Measurements from ENCODE around the gene SYT8.

SYT8 gene

DNA sequence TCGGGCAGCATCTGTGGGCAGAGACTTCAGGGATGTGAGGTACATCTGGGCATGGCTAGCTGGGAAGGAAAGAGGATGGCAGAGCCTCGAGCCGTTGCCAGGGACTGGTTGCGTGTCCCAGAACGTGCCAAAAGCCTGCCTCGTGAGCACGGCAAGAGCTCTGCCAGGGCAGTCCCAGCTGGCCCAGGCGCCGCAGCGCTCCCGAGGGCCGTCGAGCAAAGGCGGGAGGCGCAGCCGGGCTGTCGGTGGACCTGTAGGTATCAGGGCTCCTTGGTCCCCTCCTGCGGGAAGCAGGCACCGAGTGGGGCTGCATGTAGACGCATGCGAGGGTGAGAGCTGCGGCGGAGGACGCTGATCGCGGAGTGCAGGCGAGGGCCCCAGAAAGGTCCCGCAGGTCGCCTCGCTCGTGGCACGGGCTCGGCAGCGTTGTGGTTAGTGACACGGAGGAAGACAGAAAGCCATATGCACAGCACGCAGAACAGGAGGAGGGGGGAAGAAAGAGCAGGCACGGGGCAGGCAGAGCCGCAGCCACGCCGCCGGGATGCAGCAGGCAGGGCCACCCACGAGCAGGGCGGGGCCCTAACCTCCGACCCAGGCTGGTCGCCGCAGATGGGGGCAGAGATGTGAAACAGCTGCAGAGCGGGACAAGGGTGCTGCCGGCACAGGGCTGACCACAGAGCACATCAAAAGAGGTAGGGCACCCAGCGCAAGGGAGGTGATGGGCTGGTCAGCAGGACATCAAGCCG lies 36.1 kb downstream of the SYT8 start:
- Histone ChIP-seq H3K27me3 (ENCODE audit: insufficient read depth, poor library complexity, severe bottlenecking) (no peaks in the 10 kb centered on the region), H3K4me3 (replicated peaks; ENCODE audit: insufficient read depth, low read length) (no peak overlapping the region), H3K27ac (replicated peaks) (no peak overlapping the region)
- no peak for DNase-seq (ENCODE audit: low read depth in 1 of 2, low spot score in 1 of 2)
- TF ChIP-seq SPI1 (IDR thresholded peaks at IDR 0.05; ENCODE audit: borderline replicate concordance, low read depth) (no peak), GABPA (IDR thresholded peaks at IDR 0.05; ENCODE audit: low read depth) (no peak), CTCF (IDR thresholded peaks at IDR 0.05; ENCODE audit: insufficient read depth, low read length) (no peak)
- TF ChIP-seq, protein P1, sequence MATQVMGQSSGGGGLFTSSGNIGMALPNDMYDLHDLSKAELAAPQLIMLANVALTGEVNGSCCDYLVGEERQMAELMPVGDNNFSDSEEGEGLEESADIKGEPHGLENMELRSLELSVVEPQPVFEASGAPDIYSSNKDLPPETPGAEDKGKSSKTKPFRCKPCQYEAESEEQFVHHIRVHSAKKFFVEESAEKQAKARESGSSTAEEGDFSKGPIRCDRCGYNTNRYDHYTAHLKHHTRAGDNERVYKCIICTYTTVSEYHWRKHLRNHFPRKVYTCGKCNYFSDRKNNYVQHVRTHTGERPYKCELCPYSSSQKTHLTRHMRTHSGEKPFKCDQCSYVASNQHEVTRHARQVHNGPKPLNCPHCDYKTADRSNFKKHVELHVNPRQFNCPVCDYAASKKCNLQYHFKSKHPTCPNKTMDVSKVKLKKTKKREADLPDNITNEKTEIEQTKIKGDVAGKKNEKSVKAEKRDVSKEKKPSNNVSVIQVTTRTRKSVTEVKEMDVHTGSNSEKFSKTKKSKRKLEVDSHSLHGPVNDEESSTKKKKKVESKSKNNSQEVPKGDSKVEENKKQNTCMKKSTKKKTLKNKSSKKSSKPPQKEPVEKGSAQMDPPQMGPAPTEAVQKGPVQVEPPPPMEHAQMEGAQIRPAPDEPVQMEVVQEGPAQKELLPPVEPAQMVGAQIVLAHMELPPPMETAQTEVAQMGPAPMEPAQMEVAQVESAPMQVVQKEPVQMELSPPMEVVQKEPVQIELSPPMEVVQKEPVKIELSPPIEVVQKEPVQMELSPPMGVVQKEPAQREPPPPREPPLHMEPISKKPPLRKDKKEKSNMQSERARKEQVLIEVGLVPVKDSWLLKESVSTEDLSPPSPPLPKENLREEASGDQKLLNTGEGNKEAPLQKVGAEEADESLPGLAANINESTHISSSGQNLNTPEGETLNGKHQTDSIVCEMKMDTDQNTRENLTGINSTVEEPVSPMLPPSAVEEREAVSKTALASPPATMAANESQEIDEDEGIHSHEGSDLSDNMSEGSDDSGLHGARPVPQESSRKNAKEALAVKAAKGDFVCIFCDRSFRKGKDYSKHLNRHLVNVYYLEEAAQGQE (IDR thresholded peaks at IDR 0.05; ENCODE audit: insufficient replicate concordance, low read depth) = no peak

- H3K27ac ChIP-seq (replicated peaks) = no peak overlapping the region
- TF ChIP-seq, protein P1 (IDR thresholded peaks at IDR 0.05; ENCODE audit: insufficient replicate concordance, low read depth) = no peak
- TF ChIP-seq CTCF (IDR thresholded peaks at IDR 0.05; ENCODE audit: insufficient read depth, low read length) (no peak), POLR2AphosphoS5 (IDR thresholded peaks at IDR 0.05; ENCODE audit: low read depth) (no peak)
- DNase-seq (ENCODE audit: low read depth in 1 of 2, low spot score in 1 of 2) = no peak
- no peaks in the 10 kb centered on the region for H3K27me3 ChIP-seq (ENCODE audit: insufficient read depth, poor library complexity, severe bottlenecking)
- H3K4me3 ChIP-seq (replicated peaks; ENCODE audit: insufficient read depth, low read length) = no peak overlapping the region
Measured at GRCh38 chr11:1871531-1871930, 36.7 kb downstream of the SYT8 start.

- TF ChIP-seq SPI1 (IDR thresholded peaks at IDR 0.05; ENCODE audit: borderline replicate concordance, low read depth) (no peak), POLR2AphosphoS5 (IDR thresholded peaks at IDR 0.05; ENCODE audit: low read depth) (no peak), GABPA (IDR thresholded peaks at IDR 0.05; ENCODE audit: low read depth) (no peak), CTCF (IDR thresholded peaks at IDR 0.05; ENCODE audit: insufficient read depth, low read length) (no peak)
- TF ChIP-seq, protein P1 (IDR thresholded peaks at IDR 0.05; ENCODE audit: insufficient replicate concordance, low read depth) = no peak
- H3K4me3 ChIP-seq (replicated peaks; ENCODE audit: insufficient read depth, low read length) = no peak overlapping the region
- H3K27ac ChIP-seq (replicated peaks) = no peak overlapping the region
- no peak for DNase-seq (ENCODE audit: low read depth in 1 of 2, low spot score in 1 of 2)
- H3K27me3 ChIP-seq (ENCODE audit: insufficient read depth, poor library complexity, severe bottlenecking) = no peaks in the 10 kb centered on the region
Measured at GRCh38 chr11:1872267-1872985, 37.6 kb downstream of the SYT8 start.

Measured in HL-60 (cell line).